ENCODE data around the gene TRUB1.

The TRUB1 gene

DNA sequence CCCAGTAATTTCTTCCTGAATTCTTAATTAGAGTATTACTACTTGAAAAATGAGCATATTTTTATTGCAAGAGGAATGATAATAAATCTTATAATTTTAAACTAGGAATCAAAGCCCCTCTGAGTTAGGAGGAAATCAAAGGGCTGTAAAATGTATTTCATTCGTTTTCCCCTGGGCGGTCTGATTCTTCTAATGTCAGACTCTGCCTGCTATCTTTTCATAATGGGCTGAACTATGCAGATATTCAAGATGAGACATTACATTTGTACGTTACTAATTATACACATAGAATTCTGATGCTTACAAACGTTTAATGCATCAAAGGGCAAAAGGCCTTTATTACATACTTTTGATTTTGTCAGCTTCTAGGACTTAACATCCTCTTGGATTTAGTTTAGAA is 16.0 kb upstream of the TRUB1 start:
- no peak overlapping the region for H3K4me3 ChIP-seq (replicated peaks in 1 of 2; ENCODE audit: low read depth in 2 of 2, low read length in 2 of 2)
- TF ChIP-seq, protein P1, sequence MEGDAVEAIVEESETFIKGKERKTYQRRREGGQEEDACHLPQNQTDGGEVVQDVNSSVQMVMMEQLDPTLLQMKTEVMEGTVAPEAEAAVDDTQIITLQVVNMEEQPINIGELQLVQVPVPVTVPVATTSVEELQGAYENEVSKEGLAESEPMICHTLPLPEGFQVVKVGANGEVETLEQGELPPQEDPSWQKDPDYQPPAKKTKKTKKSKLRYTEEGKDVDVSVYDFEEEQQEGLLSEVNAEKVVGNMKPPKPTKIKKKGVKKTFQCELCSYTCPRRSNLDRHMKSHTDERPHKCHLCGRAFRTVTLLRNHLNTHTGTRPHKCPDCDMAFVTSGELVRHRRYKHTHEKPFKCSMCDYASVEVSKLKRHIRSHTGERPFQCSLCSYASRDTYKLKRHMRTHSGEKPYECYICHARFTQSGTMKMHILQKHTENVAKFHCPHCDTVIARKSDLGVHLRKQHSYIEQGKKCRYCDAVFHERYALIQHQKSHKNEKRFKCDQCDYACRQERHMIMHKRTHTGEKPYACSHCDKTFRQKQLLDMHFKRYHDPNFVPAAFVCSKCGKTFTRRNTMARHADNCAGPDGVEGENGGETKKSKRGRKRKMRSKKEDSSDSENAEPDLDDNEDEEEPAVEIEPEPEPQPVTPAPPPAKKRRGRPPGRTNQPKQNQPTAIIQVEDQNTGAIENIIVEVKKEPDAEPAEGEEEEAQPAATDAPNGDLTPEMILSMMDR (IDR thresholded peaks at IDR 0.05; ENCODE audit: low read depth, low read length): no peak
- DNase-seq (ENCODE audit: low read depth in 2 of 2): no peak

DNA sequence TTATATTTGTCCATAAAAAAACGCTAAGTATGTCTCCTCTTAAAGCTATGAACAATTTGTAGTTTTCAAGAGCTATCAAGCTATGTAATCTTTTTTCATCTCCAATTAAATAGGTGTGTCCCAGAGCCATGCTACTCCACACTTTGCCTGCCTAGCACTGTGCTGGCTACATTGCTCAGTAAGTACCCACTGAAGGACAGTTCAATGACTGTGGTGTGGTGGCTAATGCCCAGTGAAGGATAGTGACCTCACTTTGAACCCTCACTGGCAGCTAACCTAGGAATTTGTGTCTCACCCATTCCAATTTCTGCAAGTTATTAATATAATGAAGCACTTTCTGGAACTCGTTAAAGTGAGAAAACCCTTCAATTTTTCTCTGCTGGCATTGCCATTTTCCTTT is 14.4 kb upstream of the TRUB1 start:
- DNase-seq (ENCODE audit: low read depth in 2 of 2): no peak
- TF ChIP-seq, protein P1 (IDR thresholded peaks at IDR 0.05; ENCODE audit: low read depth, low read length): no peak
- no peak overlapping the region for H3K4me3 ChIP-seq (replicated peaks in 1 of 2; ENCODE audit: low read depth in 2 of 2, low read length in 2 of 2)

DNA sequence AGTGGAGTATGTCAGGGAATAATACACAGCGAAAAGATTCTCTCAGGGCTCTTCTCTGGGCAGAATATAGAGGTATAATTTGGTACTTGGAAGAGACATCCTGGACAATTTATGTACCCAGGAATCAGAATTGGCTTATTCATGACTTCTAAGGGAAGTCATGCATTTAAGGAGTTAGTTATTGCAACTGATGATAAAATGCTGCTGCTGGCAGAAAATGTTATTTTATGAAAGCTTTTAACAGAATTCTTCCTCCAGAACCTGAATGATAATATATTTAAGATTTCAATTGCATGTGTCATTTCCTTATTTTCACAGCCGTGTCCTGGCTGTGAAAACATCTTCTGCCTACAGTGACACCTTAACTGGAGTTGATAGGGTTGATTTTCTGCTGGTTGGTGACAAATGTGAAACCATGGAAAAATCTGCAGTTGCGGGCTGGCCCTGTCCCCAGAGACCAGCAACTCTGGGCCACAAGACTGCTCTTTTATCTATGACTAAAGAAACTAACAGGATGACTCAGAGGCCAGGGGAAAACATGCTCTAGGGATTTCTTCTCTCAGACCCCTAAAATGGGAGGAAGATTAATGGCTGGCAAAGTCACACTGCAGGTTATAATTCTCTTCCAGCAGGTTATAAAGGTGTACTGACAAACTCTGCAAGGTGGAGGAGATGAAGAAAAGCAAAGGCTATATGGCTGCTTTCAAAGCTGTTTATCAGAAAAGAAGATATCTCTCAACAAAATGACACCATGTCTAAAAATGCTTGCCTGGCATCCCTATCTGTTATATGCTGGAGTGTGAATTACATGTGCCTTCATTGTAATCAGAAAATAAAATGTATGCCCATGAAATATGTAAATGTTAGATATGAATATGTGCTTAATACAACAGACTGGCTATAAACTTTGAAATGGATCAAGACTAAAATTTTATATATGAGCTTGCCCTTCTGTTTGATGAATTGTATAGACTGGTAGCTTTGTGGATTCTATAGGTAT is 12.1 kb upstream of the TRUB1 start:
- H3K4me3 ChIP-seq (replicated peaks in 1 of 2; ENCODE audit: low read depth in 2 of 2, low read length in 2 of 2): no peak overlapping the region
- TF ChIP-seq, protein P1 (IDR thresholded peaks at IDR 0.05; ENCODE audit: low read depth, low read length): no peak
- DNase-seq (ENCODE audit: low read depth in 2 of 2): peak; percentile 39 to 60

DNA sequence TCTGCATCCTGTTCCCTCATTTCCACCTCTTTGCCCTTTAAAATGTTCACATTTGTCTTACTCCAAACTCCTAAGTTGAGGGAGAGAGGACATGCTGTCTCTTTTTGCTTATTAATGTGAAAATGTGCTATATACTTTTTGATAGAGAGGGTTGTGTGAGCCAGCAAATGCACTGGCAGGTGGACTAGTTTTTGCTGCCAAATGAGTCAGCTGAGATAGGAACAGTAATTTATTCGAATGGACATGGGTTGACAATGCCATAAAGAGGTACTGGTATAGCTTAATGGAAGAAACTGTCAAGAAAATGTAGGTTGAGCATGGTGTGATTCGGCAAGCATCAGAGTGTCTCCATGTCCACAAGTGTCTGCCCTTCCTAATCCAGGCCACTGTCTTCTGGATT is 9.2 kb upstream of the TRUB1 start:
- DNase-seq (ENCODE audit: low read depth in 2 of 2): peak in 1 of 2 donors; percentile 13
- TF ChIP-seq, protein P1 (IDR thresholded peaks at IDR 0.05; ENCODE audit: low read depth, low read length): no peak
- H3K4me3 ChIP-seq (replicated peaks in 1 of 2; ENCODE audit: low read depth in 2 of 2, low read length in 2 of 2): no peak overlapping the region

DNA sequence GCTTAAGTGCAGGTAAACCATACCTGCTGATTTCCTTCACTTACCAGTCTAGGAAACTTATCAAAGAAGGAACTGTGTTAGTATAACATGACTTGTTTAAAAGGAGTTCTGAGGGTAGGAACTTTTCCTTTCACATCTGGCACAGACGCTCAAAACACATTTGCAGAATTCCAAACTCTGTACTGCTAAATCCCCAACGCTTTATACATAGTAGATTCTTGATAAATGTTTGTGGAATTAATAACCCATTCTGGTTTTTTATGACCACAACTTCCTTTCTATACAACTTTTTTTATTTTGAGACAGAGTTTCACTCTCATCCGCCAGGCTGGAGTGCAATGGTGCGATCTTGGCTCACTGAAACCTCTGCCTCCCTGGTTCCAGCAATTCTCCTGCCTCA is 7.7 kb upstream of the TRUB1 start:
- H3K4me3 ChIP-seq (replicated peaks in 1 of 2; ENCODE audit: low read depth in 2 of 2, low read length in 2 of 2): no peak overlapping the region
- no peak for DNase-seq (ENCODE audit: low read depth in 2 of 2)
- TF ChIP-seq, protein P1 (IDR thresholded peaks at IDR 0.05; ENCODE audit: low read depth, low read length): no peak

DNA sequence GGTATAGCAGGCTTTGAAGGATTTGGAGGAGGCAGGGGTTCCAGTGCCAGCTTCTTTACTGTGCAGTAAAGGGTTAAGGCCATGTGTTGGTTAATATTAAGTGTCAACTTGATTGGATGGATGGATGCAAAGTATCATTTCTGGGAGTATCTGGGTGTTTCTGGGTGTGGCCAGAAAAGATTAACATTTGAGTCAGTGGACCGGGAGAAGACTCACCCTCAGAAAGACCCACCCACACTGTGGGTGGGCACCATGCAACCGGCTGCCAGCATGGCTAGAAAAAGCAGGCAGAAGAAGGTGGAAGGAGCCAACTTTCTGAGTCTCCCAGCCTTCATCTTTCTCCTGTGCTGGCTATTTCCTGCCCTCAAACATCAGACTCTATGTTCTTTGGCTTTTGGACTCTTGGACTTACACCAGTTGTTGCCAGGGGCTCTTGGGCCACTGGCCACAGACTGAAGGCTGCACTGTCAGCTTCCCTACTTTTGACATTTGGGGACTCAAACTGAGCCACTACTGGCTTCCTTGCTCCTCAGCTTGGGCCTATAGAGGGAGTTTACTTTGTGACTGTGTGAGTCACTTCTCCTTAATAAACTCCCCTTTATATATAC is 6.8 kb upstream of the TRUB1 start:
- no peak for DNase-seq (ENCODE audit: low read depth in 2 of 2)
- no peak overlapping the region for H3K4me3 ChIP-seq (replicated peaks in 1 of 2; ENCODE audit: low read depth in 2 of 2, low read length in 2 of 2)
- TF ChIP-seq, protein P1 (IDR thresholded peaks at IDR 0.05; ENCODE audit: low read depth, low read length): no peak
